ENCODE results near the gene MYH3. TPM values are rescaled to one million over a fixed set of nuclear protein-coding genes. Genes with fewer than 3 reads are reported as not detected.

MYH3 gene
- total RNA-seq, 1 experiment from 2014 or later, result 2.9 TPM

- Histone ChIP-seq H3K9me3 (ENCODE audit: control insufficient read depth, low read depth, low read length) (no peaks in the 10 kb centered on the region), H4K8ac (replicated peaks; ENCODE audit: insufficient read length, low read depth, low read length) (no peak overlapping the region), H4K20me1 (ENCODE audit: control insufficient read depth, insufficient read depth, insufficient read length) (no peaks in the 10 kb centered on the region), H2AFZ (ENCODE audit: low read length) (no peak overlapping the region), H3K4me2 (ENCODE audit: insufficient read depth, insufficient read length, low read length) (no peak overlapping the region), H2BK15ac (ENCODE audit: low read depth, low read length) (no peak overlapping the region), H3K27me3 (ENCODE audit: insufficient read depth, low read length) (no peaks in the 10 kb centered on the region), H3K18ac (ENCODE audit: insufficient read length, low read depth, low read length) (no peak overlapping the region), H3K9ac (ENCODE audit: extremely low read depth, insufficient read length, low read length) (no peak overlapping the region), H3K23ac (ENCODE audit: insufficient read length, low read depth, low read length) (no peak overlapping the region), H3K27ac (ENCODE audit: insufficient read length, low read depth, low read length) (no peak overlapping the region), H2BK5ac (ENCODE audit: insufficient read length, low read length) (no peak overlapping the region), H3T11ph (ENCODE audit: low read length) (no peak overlapping the region), H3K4ac (ENCODE audit: low read depth, low read length) (no peak overlapping the region), H2BK20ac (ENCODE audit: low read depth, low read length, poor library complexity, severe bottlenecking) (no peak overlapping the region), H4K5ac (ENCODE audit: insufficient read length, low read depth, low read length) (no peak overlapping the region), H2BK12ac (ENCODE audit: insufficient read length, low read depth, low read length) (no peak overlapping the region), H3K4me1 (ENCODE audit: insufficient read depth, low read length) (no peaks in the 10 kb centered on the region), H2BK120ac (ENCODE audit: low read depth, low read length, poor library complexity, severe bottlenecking) (no peak overlapping the region), H2AK5ac (ENCODE audit: insufficient read length, low read length) (no peak overlapping the region), H3K56ac (ENCODE audit: insufficient read length, low read depth, low read length) (no peak overlapping the region), H3K79me1 (ENCODE audit: insufficient read depth, low read depth, low read length, poor library complexity, severe bottlenecking) (no peaks in the 10 kb centered on the region), H3K79me2 (ENCODE audit: insufficient read depth, low read length) (no peaks in the 10 kb centered on the region), H3K23me2 (ENCODE audit: insufficient read length, low read depth, low read length, poor library complexity, severe bottlenecking) (no peaks in the 10 kb centered on the region), H3K14ac (ENCODE audit: insufficient read depth, low read length) (no peak overlapping the region), H4K91ac (ENCODE audit: insufficient read length, low read depth, low read length) (no peak overlapping the region)
- TF ChIP-seq, protein P1, sequence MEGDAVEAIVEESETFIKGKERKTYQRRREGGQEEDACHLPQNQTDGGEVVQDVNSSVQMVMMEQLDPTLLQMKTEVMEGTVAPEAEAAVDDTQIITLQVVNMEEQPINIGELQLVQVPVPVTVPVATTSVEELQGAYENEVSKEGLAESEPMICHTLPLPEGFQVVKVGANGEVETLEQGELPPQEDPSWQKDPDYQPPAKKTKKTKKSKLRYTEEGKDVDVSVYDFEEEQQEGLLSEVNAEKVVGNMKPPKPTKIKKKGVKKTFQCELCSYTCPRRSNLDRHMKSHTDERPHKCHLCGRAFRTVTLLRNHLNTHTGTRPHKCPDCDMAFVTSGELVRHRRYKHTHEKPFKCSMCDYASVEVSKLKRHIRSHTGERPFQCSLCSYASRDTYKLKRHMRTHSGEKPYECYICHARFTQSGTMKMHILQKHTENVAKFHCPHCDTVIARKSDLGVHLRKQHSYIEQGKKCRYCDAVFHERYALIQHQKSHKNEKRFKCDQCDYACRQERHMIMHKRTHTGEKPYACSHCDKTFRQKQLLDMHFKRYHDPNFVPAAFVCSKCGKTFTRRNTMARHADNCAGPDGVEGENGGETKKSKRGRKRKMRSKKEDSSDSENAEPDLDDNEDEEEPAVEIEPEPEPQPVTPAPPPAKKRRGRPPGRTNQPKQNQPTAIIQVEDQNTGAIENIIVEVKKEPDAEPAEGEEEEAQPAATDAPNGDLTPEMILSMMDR (conservative IDR thresholded peaks at IDR 0.05), result no peak
- no peaks in the 10 kb centered on the region; a peak in 1 of 7 replicates for H3K36me3 Mint-ChIP-seq (ENCODE audit: insufficient read depth in 1 of 3, low read depth in 3 of 3)
- no peaks in the 10 kb centered on the region; a peak in 1 of 4 replicates for H3K4me1 Mint-ChIP-seq
- H3K4me3 Mint-ChIP-seq, result no peak overlapping the region
- no CpG with 5 or more reads among the region's 3 CpGs for WGBS (ENCODE audit: extremely low coverage, insufficient read length, low lambda C conversion rate)
- no peak overlapping the region for H3K27ac Mint-ChIP-seq
- no peak for DNase-seq
- H3K27me3 Mint-ChIP-seq (ENCODE audit: low read depth), result no peaks in the 10 kb centered on the region; the same call in none of the 2 replicates
- no peaks in the 10 kb centered on the region for H3K9me3 Mint-ChIP-seq
Observed at GRCh38 chr17:10648956-10649355, 8.2 kb downstream of the MYH3 start.

Measured in H9 (cell line).